K562 (cell line): ENCODE data around the gene PHF19. TPM values are rescaled to one million over a fixed set of nuclear protein-coding genes. Genes with fewer than 3 reads are reported as not detected.

Source experiments
- CBX1 ChIP-seq: sonication (generic); IDR thresholded peaks from 2 replicates; pipeline ENCODE4 v1.6.1; 2016; ENCODE audit warnings: antibody characterized with exemption, low read depth, mild to moderate bottlenecking
- CCAR2 ChIP-seq: fragments of 200-400 bp; formaldehyde crosslinking; IDR thresholded peaks from 2 replicates; pipeline ENCODE4 v1.6.1; 2017; ENCODE audit warnings: mild to moderate bottlenecking, low read depth, low read length
- CHD2 ChIP-seq: IDR thresholded peaks from 2 replicates; pipeline ENCODE4 v1.6.1; 2011; ENCODE audit warnings: low read depth, low read length
- CREB1 ChIP-seq, 2 experiments: sonication (generic) in 1 of 2; formaldehyde crosslinking in 1 of 2; IDR thresholded peaks; 2 replicates each; pipeline versions ENCODE4 v1.6.1 to v1.8.0; 2012 to 2022; ENCODE audit warnings: inconsistent platforms in 1 of 2, mild to moderate bottlenecking in 1 of 2, missing genetic modification reagents in 1 of 2, moderate library complexity in 1 of 2
- CTCF ChIP-seq, 3 experiments: IDR thresholded peaks in 2 of 3; conservative IDR thresholded peaks in 1 of 3; 2 replicates each; pipeline ENCODE4 v1.5.1; 2011 to 2012; ENCODE audit warnings: low read length in 3 of 3, mild to moderate bottlenecking in 3 of 3, control low read depth in 2 of 3, improper control_type of control experiment in 1 of 3, inconsistent platforms in 1 of 3, low read depth in 1 of 3, mixed read lengths in 1 of 3, moderate library complexity in 1 of 3; ENCODE audit not compliant: insufficient read depth in 2 of 3
- HDAC3 ChIP-seq: fragments of 450-650 bp; IDR thresholded peaks from 2 replicates; pipeline ENCODE4 v1.6.1; 2018; ENCODE audit warnings: borderline replicate concordance, mild to moderate bottlenecking, moderate library complexity; ENCODE audit not compliant: partially characterized antibody
- HNRNPK ChIP-seq: fragments of 200-400 bp; formaldehyde crosslinking; IDR thresholded peaks from one replicate; pipeline ENCODE4 v1.6.1; 2018; ENCODE audit warnings: mild to moderate bottlenecking, low read depth, low read length; ENCODE audit not compliant: poor library complexity, severe bottlenecking
- KDM5B ChIP-seq: fragments of 200-600 bp; sonication (generic); IDR thresholded peaks from 2 replicates; pipeline ENCODE4 v1.6.1; 2012; ENCODE audit warnings: low read depth, mild to moderate bottlenecking, moderate library complexity, low read length, control low read depth, inconsistent platforms; ENCODE audit not compliant: insufficient replicate concordance
- MCM2 ChIP-seq: fragments of 450-650 bp; IDR thresholded peaks from 2 replicates; pipeline ENCODE4 v1.6.1; 2017; ENCODE audit warnings: low read depth, mild to moderate bottlenecking
- NEUROD1 ChIP-seq: fragments of 150-350 bp; IDR thresholded peaks from 2 replicates; pipeline ENCODE4 v1.6.1; 2014; ENCODE audit warnings: borderline replicate concordance, low read length, low read depth; ENCODE audit not compliant: partially characterized antibody
- NR2C1 ChIP-seq, 2 experiments: fragments of 450-650 bp; IDR thresholded peaks; 2 replicates each; pipeline ENCODE4 v1.6.1; 2017; ENCODE audit warnings: mild to moderate bottlenecking in 2 of 2, antibody characterized with exemption in 1 of 2, inconsistent platforms in 1 of 2, missing compliant biosample characterization in 1 of 2, missing genetic modification characterization in 1 of 2
- PYGO2 ChIP-seq: fragments of 450-650 bp; IDR thresholded peaks from 2 replicates; pipeline ENCODE4 v1.6.1; 2016; ENCODE audit warnings: mild to moderate bottlenecking, missing genetic modification characterization, moderate library complexity, missing compliant biosample characterization
- RREB1 ChIP-seq: fragments of 250-450 bp; sonication (Bioruptor Pico); IDR thresholded peaks from 2 replicates; pipeline ENCODE4 v1.4.0; 2020
- SPI1 ChIP-seq: IDR thresholded peaks from 2 replicates; pipeline ENCODE4 v1.6.1; 2011; ENCODE audit warnings: low read depth, low read length, control low read depth, borderline replicate concordance
- TAF9B ChIP-seq: fragments of 450-650 bp; IDR thresholded peaks from 2 replicates; pipeline ENCODE4 v1.6.1; 2018; ENCODE audit warnings: mild to moderate bottlenecking; ENCODE audit not compliant: partially characterized antibody
- TSC22D4 ChIP-seq: fragments of 450-650 bp; IDR thresholded peaks from 2 replicates; pipeline ENCODE4 v1.6.1; 2016; ENCODE audit warnings: missing genetic modification characterization, missing biosample characterization, control low read depth
- ZNF830 ChIP-seq: fragments of 250-450 bp; sonication (Bioruptor Pico); IDR thresholded peaks from 2 replicates; pipeline ENCODE4 v1.5.0; 2021; ENCODE audit warnings: mild to moderate bottlenecking
- polyA plus RNA-seq, 8 experiments: library from polyadenylated mRNA; depleted of rRNA in 4 of 8; stranded (reverse) in 5 of 8; unstranded in 3 of 8; fragments of >200 nt; fragmentation: Nextera tagmentation in 2 of 8; fragmentation: Illumina TruSeq in 1 of 8; extraction: Ambion mirVana in 2 of 8; extraction: Trizol in 1 of 8; gene quantifications; 2 replicates each; pipeline versions ENCODE4 v1.2.1 to v1.2.3, GENCODE V29; 2011 to 2014; ENCODE audit warnings: inconsistent platforms in 1 of 8, missing spikeins in 1 of 8
- total RNA-seq, 7 experiments: library from RNA; depleted of rRNA in 6 of 7; stranded (reverse); fragments of >200 nt in 6 of 7; fragmentation: Illumina TruSeq in 2 of 7; extraction: Trizol in 2 of 7; gene quantifications; 2 replicates each; pipeline versions ENCODE4 v1.2.1 to v1.2.3, GENCODE V29; 2011 to 2021; ENCODE audit warnings: low replicate concordance in 1 of 7
- TF ChIP-seq, protein P1 (sequence below): sonication (generic); formaldehyde crosslinking; IDR thresholded peaks from 2 replicates; pipeline ENCODE4 v1.8.1; 2023; ENCODE audit warnings: mild to moderate bottlenecking, missing genetic modification reagents

PHF19 gene
- total and polyA plus RNA-seq, 9 of the 15 experiments (the other 6 are each of a cell fraction or from before 2014, with no cell fraction given), result 95.8 to 403 (median 255) TPM

DNA sequence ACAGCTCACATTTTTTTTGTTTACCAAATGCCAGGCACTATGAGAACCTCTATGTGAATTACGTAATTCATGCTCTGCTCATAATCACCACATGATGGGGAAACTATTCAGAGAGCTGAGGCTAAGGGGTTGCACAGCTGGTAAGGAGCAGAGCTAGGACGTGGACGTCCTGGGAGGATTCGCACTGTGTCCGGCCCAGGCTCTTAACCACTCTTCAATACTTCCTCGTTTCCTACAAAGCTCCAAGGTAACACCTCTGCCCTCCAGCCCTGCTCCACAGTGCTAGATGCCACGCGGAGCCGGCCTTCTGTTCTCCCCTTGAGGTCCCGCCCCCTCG, 8.7 kb downstream of the PHF19 start (continued):
- TF ChIP-seq CREB1 (IDR thresholded peaks at IDR 0.05), result no peak
- no peak for TF ChIP-seq CREB1 (CRISPR knock-in tag; IDR thresholded peaks at IDR 0.05)
- TF ChIP-seq HNRNPK, result no peak
- 0 out of 6 replicates have a peak, but pooled peaks of 1 of the 3 experiments have one; percentile 17 for TF ChIP-seq CTCF (IDR thresholded peaks at IDR 0.05 in 2 of 3, conservative IDR thresholded peaks at IDR 0.05 in 1 of 3; ENCODE audit: insufficient read depth in 2 of 3, low read depth in 1 of 3, low read length in 3 of 3)
- no peak for TF ChIP-seq NR2C1 (IDR thresholded peaks at IDR 0.05)
- TF ChIP-seq NR2C1 (tag; IDR thresholded peaks at IDR 0.05), result no peak
- no peak for TF ChIP-seq CBX1
- no peak for TF ChIP-seq CCAR2
- TF ChIP-seq, protein P1, sequence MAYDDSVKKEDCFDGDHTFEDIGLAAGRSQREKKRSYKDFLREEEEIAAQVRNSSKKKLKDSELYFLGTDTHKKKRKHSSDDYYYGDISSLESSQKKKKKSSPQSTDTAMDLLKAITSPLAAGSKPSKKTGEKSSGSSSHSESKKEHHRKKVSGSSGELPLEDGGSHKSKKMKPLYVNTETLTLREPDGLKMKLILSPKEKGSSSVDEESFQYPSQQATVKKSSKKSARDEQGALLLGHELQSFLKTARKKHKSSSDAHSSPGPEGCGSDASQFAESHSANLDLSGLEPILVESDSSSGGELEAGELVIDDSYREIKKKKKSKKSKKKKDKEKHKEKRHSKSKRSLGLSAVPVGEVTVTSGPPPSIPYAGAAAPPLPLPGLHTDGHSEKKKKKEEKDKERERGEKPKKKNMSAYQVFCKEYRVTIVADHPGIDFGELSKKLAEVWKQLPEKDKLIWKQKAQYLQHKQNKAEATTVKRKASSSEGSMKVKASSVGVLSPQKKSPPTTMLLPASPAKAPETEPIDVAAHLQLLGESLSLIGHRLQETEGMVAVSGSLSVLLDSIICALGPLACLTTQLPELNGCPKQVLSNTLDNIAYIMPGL, result 0 out of 2 replicates have a peak, but pooled peaks have one; percentile 5
- no peak for TF ChIP-seq SPI1
- TF ChIP-seq TSC22D4 (tag), result no peak
- TF ChIP-seq HDAC3, result no peak
- no peak for TF ChIP-seq TAF9B
- TF ChIP-seq CHD2, result no peak
- peak; percentile 56 for TF ChIP-seq NEUROD1
- no peak for TF ChIP-seq MCM2
- no peak for TF ChIP-seq ZNF830
- TF ChIP-seq RREB1 (CRISPR knock-in tag), result no peak
- no peak for TF ChIP-seq PYGO2 (tag)
- no peak for TF ChIP-seq KDM5B
